Keratinocyte (primary cell): Measurements from ENCODE around the gene SMYD3. TPM values are rescaled to one million over a fixed set of nuclear protein-coding genes. Genes with fewer than 3 reads are reported as not detected.

ENCODE experiments used
- DNase-seq: peaks from one replicate; pipeline ENCODE4 v3.0.0-alpha.2; 2011; ENCODE audit warnings: low read depth, missing footprints, low spot score
- FAIRE-seq: peaks from 2 replicates; lab custom pipeline; 2011; peaks lifted over from hg19 to GRCh38; lab: Jason Lieb, UNC
- H2AFZ ChIP-seq: 2 replicates; pipeline ENCODE4 v1.6.0; 2012; ENCODE audit warnings: low read length, control low read depth, inconsistent platforms; ENCODE audit not compliant: control insufficient read depth
- H3K27ac ChIP-seq: 2 replicates; pipeline ENCODE4 v1.5.1; 2011; ENCODE audit warnings: low read length; ENCODE audit not compliant: control insufficient read depth, insufficient read depth
- H3K27me3 ChIP-seq: 3 replicates; pipeline ENCODE4 v1.6.0; 2011; ENCODE audit warnings: low read length; ENCODE audit not compliant: control insufficient read depth, insufficient read depth; ENCODE audit errors: extremely low read depth
- H3K36me3 ChIP-seq, 2 experiments: 2 replicates in 1 of 2; 3 replicates in 1 of 2; pipeline ENCODE4 v1.5.1; 2011; ENCODE audit warnings: low read length in 2 of 2, mild to moderate bottlenecking in 1 of 2; ENCODE audit not compliant: control insufficient read depth in 2 of 2, insufficient read depth in 2 of 2; ENCODE audit errors: extremely low read depth in 1 of 2
- H3K4me1 ChIP-seq: 3 replicates; pipeline ENCODE4 v1.5.1; 2011; ENCODE audit warnings: low read length; ENCODE audit not compliant: control insufficient read depth, insufficient read depth; ENCODE audit errors: extremely low read depth
- H3K4me2 ChIP-seq: 3 replicates; pipeline ENCODE4 v1.6.0; 2011; ENCODE audit warnings: low read depth, low read length; ENCODE audit not compliant: control insufficient read depth, insufficient read depth; ENCODE audit errors: extremely low read depth
- H3K4me3 ChIP-seq, 3 experiments: fragments of 200-600 bp in 1 of 3; sonication (generic) in 1 of 3; 2 replicates in 2 of 3; 3 replicates in 1 of 3; pipeline ENCODE4 v1.5.1; 2011 to 2016; ENCODE audit warnings: low read length in 3 of 3, mild to moderate bottlenecking in 3 of 3, control low read depth in 2 of 3, inconsistent platforms in 1 of 3, low read depth in 1 of 3, mixed read lengths in 1 of 3, mixed run types in 1 of 3, moderate library complexity in 1 of 3; ENCODE audit not compliant: control insufficient read depth in 2 of 3, insufficient read depth in 2 of 3; ENCODE audit errors: extremely low read depth in 1 of 3
- H3K79me2 ChIP-seq: 2 replicates; pipeline ENCODE4 v1.6.0; 2012; ENCODE audit warnings: low read length; ENCODE audit not compliant: control insufficient read depth, insufficient read depth
- H3K9ac ChIP-seq: 3 replicates; pipeline ENCODE4 v1.6.0; 2011; ENCODE audit warnings: low read length; ENCODE audit not compliant: control insufficient read depth, insufficient read depth; ENCODE audit errors: extremely low read depth
- H3K9me1 ChIP-seq: 3 replicates; pipeline ENCODE4 v1.6.0; 2011; ENCODE audit warnings: low read length; ENCODE audit not compliant: control insufficient read depth, insufficient read depth; ENCODE audit errors: extremely low read depth
- H3K9me3 ChIP-seq: 2 replicates; pipeline ENCODE4 v1.5.1; 2012; ENCODE audit warnings: low read depth, low read length; ENCODE audit not compliant: control insufficient read depth
- H4K20me1 ChIP-seq: 3 replicates; pipeline ENCODE4 v1.6.0; 2011; ENCODE audit warnings: low read length; ENCODE audit not compliant: control insufficient read depth, insufficient read depth; ENCODE audit errors: extremely low read depth
- CTCF ChIP-seq, 3 experiments: IDR thresholded peaks in 1 of 3; conservative IDR thresholded peaks in 1 of 3; optimal IDR thresholded peaks in 1 of 3; 2 replicates in 2 of 3; 3 replicates in 1 of 3; pipeline versions ENCODE3 to v1.5.1; 2011; ENCODE audit warnings: low read length in 3 of 3, mild to moderate bottlenecking in 3 of 3, moderate library complexity in 2 of 3, control low read depth in 1 of 3, inconsistent platforms in 1 of 3; ENCODE audit not compliant: insufficient read depth in 2 of 3; ENCODE audit errors: extremely low read depth in 1 of 3
- EZH2 ChIP-seq: IDR thresholded peaks from one replicate; pipeline ENCODE4 v1.6.1; 2012; ENCODE audit warnings: inconsistent platforms, mild to moderate bottlenecking, low read length, moderate library complexity
- dilution Hi-C: fragments of 300-500 bp; cut with MboI; formaldehyde crosslinking; loops from one replicate; pipeline ENCODE4 v1.7.0; 2020; ENCODE audit warnings: low sequenced_read_pairs; ENCODE audit not compliant: extremely low pct_ligation_motif_present
- polyA plus RNA-seq, 5 experiments: library from polyadenylated mRNA; depleted of rRNA in 3 of 5; stranded (reverse) in 3 of 5; stranded (forward) in 1 of 5; unstranded in 1 of 5; fragments of >200 nt; gene quantifications; 1 replicate in 1 of 5; 2 replicates in 3 of 5; 3 replicates in 1 of 5; pipeline versions ENCODE4 v1.2.1 to v1.2.3, GENCODE V29; 2011 to 2012; ENCODE audit warnings: missing spikeins in 2 of 5, low read depth in 1 of 5, low replicate concordance in 1 of 5

SMYD3 gene
- polyA plus RNA-seq, 1 donor (not counting 4 experiments of a cell fraction or from before 2014, with no cell fraction given), result 31.0 TPM

- H3K27ac ChIP-seq, result no peak overlapping the region
- DNase-seq (no peak), FAIRE-seq (no peak)
- no peaks in the 10 kb centered on the region for H3K79me2 ChIP-seq
- no peak overlapping the region for H3K4me3 ChIP-seq
- H3K27me3 ChIP-seq, result no peaks in the 10 kb centered on the region
- dilution Hi-C loops, result no loop called here
- no peaks in the 10 kb centered on the region for H4K20me1 ChIP-seq
- no peak overlapping the region for H3K4me2 ChIP-seq
- no peak overlapping the region for H2AFZ ChIP-seq
- H3K9me1 ChIP-seq, result no peaks in the 10 kb centered on the region
- TF ChIP-seq EZH2, result no peak
- no peak for TF ChIP-seq CTCF (optimal IDR thresholded peaks at IDR 0.05 in 1 of 3, IDR thresholded peaks at IDR 0.05 in 1 of 3, conservative IDR thresholded peaks at IDR 0.05 in 1 of 3; ENCODE audit: extremely low read depth in 1 of 3, insufficient read depth in 2 of 3, low read length in 3 of 3)
- H3K9ac ChIP-seq, result no peak overlapping the region
- no peaks in the 10 kb centered on the region for H3K36me3 ChIP-seq
- H3K4me1 ChIP-seq, result peaks cover 2% of the 10 kb centered on the region
- no peaks in the 10 kb centered on the region for H3K9me3 ChIP-seq
These were observed 554.6 kb downstream of the SMYD3 start for GRCh38 chr1:245952383-245953026.

GRCh38 chr1:245948786-245949185 is 558.3 kb downstream of the SMYD3 start:
- Histone ChIP-seq H2AFZ (no peak overlapping the region), H3K4me3 (no peak overlapping the region), H3K9me3 (no peaks in the 10 kb centered on the region), H3K9ac (no peak overlapping the region), H3K79me2 (no peaks in the 10 kb centered on the region), H3K9me1 (no peaks in the 10 kb centered on the region), H3K4me1 (no peaks in the 10 kb centered on the region), H3K27ac (no peak overlapping the region), H3K27me3 (no peaks in the 10 kb centered on the region), H3K4me2 (no peak overlapping the region), H4K20me1 (no peaks in the 10 kb centered on the region), H3K36me3 (no peaks in the 10 kb centered on the region)
- TF ChIP-seq CTCF (optimal IDR thresholded peaks at IDR 0.05 in 1 of 3, IDR thresholded peaks at IDR 0.05 in 1 of 3, conservative IDR thresholded peaks at IDR 0.05 in 1 of 3; ENCODE audit: extremely low read depth in 1 of 3, insufficient read depth in 2 of 3, low read length in 3 of 3), result no peak
- dilution Hi-C loops, result no loop called here
- DNase-seq (no peak), FAIRE-seq (no peak)
